8988T (cell line): ENCODE data around the gene ESRRG.

Experiments used
- DNase-seq: peaks from one replicate; pipeline ENCODE4 v3.0.0; 2011

ESRRG gene

GRCh38 chr1:216626394-216627067 lies 96.7 kb downstream of the ESRRG start:
- DNase-seq = no peak

- no peak for DNase-seq
Observed at GRCh38 chr1:216621536-216621935, 101.7 kb downstream of the ESRRG start.

- DNase-seq = no peak
Observed at GRCh38 chr1:216617081-216617875, 106.0 kb downstream of the ESRRG start.

- DNase-seq = no peak
Observed at GRCh38 chr1:216616425-216616824, 106.8 kb downstream of the ESRRG start.

GRCh38 chr1:216614011-216614934 lies 109.0 kb downstream of the ESRRG start:
- DNase-seq = no peak

GRCh38 chr1:216612291-216612690 lies 110.9 kb downstream of the ESRRG start:
- DNase-seq = no peak

GRCh38 chr1:216607067-216607697 lies 116.0 kb downstream of the ESRRG start:
- DNase-seq = no peak

- DNase-seq = no peak
Observed at GRCh38 chr1:216606047-216606637, 117.1 kb downstream of the ESRRG start.

- no peak for DNase-seq
Observed at GRCh38 chr1:216604771-216605170, 118.5 kb downstream of the ESRRG start.

- DNase-seq = peak; percentile 66
Observed at GRCh38 chr1:216600730-216601609, 122.3 kb downstream of the ESRRG start.

- DNase-seq = no peak
Observed at GRCh38 chr1:216599851-216600250, 123.4 kb downstream of the ESRRG start.

GRCh38 chr1:216598448-216598847 lies 124.8 kb downstream of the ESRRG start:
- DNase-seq = no peak

- DNase-seq = no peak
Observed at GRCh38 chr1:216596281-216596862, 126.9 kb downstream of the ESRRG start.

- DNase-seq = no peak
Observed at GRCh38 chr1:216587715-216588114, 135.5 kb downstream of the ESRRG start.

GRCh38 chr1:216582151-216582550 lies 141.1 kb downstream of the ESRRG start:
- no peak for DNase-seq

- no peak for DNase-seq
Observed at GRCh38 chr1:216580538-216581057, 142.6 kb downstream of the ESRRG start.

GRCh38 chr1:216576234-216576937 lies 146.8 kb downstream of the ESRRG start:
- DNase-seq = no peak

GRCh38 chr1:216566641-216567205 lies 156.5 kb downstream of the ESRRG start:
- no peak for DNase-seq

GRCh38 chr1:216563087-216563486 lies 160.1 kb downstream of the ESRRG start:
- no peak for DNase-seq

- DNase-seq = no peak
Observed at GRCh38 chr1:216562383-216562782, 160.8 kb downstream of the ESRRG start.
